Neutrophil (primary cell): ENCODE measurements around the gene PPIL6.
A peak's percentile ranks its signal among the peaks of the same experiment; 100 is the strongest.

Source experiments
- H3K27ac ChIP-seq: fragments of 200-600 bp; sonication (generic); 2 replicates; pipeline ENCODE4 v1.5.1; 2016; ENCODE audit warnings: mild to moderate bottlenecking, moderate library complexity
- H3K27me3 ChIP-seq: fragments of 200-600 bp; sonication (generic); 2 replicates; pipeline ENCODE4 v1.6.0; 2016; ENCODE audit warnings: mild to moderate bottlenecking
- H3K36me3 ChIP-seq: fragments of 200-600 bp; sonication (generic); 2 replicates; pipeline ENCODE4 v1.5.1; 2017
- H3K4me1 ChIP-seq, 2 experiments: fragments of 200-600 bp in 1 of 2; sonication (generic) in 1 of 2; 1 replicate in 1 of 2; 2 replicates in 1 of 2; pipeline versions ENCODE4 v1.5.1 to v1.6.1; 2013 to 2016; ENCODE audit warnings: low read depth in 1 of 2, low read length in 1 of 2, mild to moderate bottlenecking in 1 of 2, moderate library complexity in 1 of 2; ENCODE audit not compliant: control insufficient read depth in 1 of 2, insufficient read depth in 1 of 2
- H3K4me3 ChIP-seq, 2 experiments: fragments of 200-600 bp in 1 of 2; sonication (generic) in 1 of 2; 1 replicate in 1 of 2; 2 replicates in 1 of 2; pipeline ENCODE4 v1.5.1; 2013 to 2016; ENCODE audit warnings: low read depth in 1 of 2, low read length in 1 of 2, mild to moderate bottlenecking in 1 of 2, moderate library complexity in 1 of 2
- H3K9me3 ChIP-seq: fragments of 200-600 bp; sonication (generic); 2 replicates; pipeline ENCODE4 v1.5.1; 2016
- TF ChIP-seq, protein P1 (sequence below): fragments of 200-600 bp; sonication (generic); IDR thresholded peaks from 2 replicates; pipeline ENCODE4 v1.5.1; 2016; ENCODE audit warnings: antibody characterized with exemption

Gene PPIL6

DNA sequence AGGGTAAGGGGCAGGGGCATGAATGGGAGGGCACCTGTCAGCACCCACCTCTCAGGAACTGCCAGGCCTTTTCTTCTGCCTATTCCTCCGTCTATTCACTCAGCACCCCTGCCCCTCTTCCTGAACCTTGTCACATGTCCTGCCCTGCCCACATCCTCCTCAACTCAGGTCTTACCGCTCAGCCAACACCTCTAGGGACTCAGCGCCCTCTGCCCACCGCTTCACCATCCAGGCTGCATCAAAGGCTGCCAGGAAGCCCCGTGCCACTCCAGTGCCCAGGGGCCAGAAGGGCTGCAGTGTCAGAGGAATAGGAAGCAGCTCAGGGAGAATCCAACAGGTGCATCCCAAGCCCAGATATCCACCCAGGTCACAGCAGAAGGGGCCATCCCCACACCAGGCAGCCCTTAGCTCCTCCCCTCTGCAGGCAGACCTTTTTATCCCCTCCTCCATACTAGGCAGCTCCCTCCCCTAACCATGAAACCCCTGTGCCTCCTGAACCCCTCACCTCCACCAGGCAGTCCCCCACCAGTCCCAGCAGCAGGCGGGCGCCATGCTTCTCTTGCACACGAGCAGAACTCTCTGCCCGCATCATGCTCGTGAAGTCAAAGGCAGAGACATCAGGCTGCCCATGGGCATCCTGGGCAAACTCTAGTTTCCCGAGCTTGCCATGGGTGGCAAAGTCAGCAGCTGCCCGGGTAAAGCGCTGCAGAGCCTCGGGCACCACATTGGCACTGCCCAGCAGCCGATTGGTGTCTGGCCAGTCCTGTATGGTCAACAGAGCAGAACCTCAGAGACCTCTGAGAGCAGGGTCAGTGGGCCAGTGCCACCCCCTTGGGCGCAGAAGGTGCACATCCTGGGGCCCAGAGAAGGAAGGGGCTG lies 9.6 kb upstream of the PPIL6 start:
- Histone ChIP-seq H3K27me3 (no peaks in the 10 kb centered on the region), H3K9me3 (no peaks in the 10 kb centered on the region), H3K36me3 (peaks cover 88% of the 10 kb centered on the region), H3K27ac (peak overlapping the region; percentile 20), H3K4me1 (peaks cover 48 to 49% of the 10 kb centered on the region in 2 experiments), H3K4me3 (no peak overlapping the region)
- TF ChIP-seq, protein P1, sequence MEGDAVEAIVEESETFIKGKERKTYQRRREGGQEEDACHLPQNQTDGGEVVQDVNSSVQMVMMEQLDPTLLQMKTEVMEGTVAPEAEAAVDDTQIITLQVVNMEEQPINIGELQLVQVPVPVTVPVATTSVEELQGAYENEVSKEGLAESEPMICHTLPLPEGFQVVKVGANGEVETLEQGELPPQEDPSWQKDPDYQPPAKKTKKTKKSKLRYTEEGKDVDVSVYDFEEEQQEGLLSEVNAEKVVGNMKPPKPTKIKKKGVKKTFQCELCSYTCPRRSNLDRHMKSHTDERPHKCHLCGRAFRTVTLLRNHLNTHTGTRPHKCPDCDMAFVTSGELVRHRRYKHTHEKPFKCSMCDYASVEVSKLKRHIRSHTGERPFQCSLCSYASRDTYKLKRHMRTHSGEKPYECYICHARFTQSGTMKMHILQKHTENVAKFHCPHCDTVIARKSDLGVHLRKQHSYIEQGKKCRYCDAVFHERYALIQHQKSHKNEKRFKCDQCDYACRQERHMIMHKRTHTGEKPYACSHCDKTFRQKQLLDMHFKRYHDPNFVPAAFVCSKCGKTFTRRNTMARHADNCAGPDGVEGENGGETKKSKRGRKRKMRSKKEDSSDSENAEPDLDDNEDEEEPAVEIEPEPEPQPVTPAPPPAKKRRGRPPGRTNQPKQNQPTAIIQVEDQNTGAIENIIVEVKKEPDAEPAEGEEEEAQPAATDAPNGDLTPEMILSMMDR = no peak

DNA sequence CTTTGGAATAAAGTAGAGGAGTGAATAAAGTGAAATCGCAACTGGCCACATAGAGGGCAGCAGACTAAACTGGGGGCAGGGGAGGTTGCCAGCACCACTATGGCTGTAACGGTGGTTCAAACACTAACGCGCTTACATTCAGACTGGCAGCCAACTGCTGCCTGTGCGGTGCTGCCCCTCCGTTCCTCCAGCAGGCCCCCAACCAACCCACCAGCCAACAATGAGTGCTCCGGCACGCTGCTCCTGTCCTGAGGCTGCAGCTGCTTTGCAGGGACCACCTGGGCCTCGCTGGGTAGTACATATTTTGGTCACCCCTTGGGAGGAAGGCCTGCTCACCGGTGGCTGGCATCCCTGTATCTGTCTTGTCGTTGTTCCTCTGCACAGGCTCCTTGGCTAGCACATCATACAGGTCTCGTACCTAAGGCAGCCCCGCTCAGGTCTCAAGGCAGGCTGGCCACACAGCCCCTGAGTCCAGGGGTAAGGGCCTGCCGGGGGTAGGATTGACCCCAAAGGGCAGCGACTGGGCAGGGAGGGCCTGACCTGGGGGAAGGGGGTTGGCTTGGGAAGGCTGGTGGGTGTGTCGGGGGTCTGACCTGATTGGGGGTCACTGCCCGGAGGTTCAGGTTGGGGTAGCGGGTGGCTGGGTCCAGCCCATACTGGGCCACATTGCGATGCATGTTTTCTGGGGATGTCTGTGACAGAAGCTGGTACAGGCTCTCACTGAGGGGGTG lies 8.8 kb upstream of the PPIL6 start:
- H3K36me3 ChIP-seq = peaks cover 96% of the 10 kb centered on the region
- TF ChIP-seq, protein P1 = no peak
- peak overlapping the region; percentile 43 for H3K27ac ChIP-seq
- no peak overlapping the region for H3K4me3 ChIP-seq
- peaks cover 42 to 43% of the 10 kb centered on the region in 2 experiments for H3K4me1 ChIP-seq
- no peaks in the 10 kb centered on the region for H3K27me3 ChIP-seq
- no peaks in the 10 kb centered on the region for H3K9me3 ChIP-seq

DNA sequence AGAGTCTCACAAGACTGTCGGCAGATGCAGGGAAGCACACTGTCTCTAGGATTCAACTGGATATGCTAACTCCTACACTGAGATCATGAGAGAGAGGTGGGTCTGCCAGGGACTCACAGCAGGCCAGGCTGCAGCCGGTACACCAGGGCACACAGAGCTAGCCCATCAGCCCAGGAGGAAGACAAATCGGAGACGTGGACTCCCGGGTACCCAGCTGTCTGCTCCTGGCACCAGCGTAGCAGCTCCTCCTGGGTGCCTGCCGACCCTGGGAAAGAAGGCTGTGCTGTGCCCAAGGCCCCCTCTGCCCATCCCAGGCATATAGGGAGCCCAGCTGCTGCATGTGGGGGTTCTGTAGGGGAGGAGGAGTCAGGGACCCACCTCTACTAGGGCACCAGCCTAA lies 8.2 kb upstream of the PPIL6 start:
- H3K4me1 ChIP-seq = peaks cover 36 to 37% of the 10 kb centered on the region in 2 experiments
- peaks cover 99% of the 10 kb centered on the region for H3K36me3 ChIP-seq
- H3K4me3 ChIP-seq = no peak overlapping the region
- TF ChIP-seq, protein P1 = no peak
- no peaks in the 10 kb centered on the region for H3K27me3 ChIP-seq
- H3K27ac ChIP-seq = peak overlapping the region; percentile 43
- H3K9me3 ChIP-seq = no peaks in the 10 kb centered on the region

DNA sequence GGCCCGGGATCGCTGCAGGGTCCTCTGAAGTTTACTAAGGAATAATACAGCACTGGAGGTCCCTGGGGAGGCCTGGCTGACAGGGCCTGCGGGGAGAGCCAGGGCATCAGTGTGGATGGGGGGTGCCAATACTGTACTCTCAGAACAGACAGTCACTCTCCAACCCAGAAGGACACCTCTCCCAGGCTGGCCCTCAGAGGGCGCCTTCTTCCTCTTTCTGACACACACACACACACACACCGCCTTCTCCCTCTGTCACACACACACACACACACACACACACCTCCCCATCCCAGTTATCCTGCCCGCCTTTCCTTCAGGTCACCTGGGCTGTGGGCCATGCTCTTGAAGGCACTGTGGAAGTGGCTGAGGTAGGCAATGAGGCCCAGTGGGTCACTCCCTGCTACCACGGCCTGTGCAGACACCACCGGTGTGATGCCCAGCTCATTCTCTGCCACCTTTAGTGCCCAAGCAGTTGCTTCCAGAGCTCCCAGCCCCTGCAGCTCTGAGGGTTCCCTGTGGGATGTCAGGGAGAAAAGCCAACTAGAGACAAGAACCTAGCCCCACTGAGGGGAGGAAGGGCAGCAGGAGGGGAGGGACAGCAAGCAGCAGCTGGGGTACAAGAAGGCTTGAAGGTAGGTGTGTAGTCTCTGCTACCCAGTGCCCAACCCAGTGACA lies 7.6 kb upstream of the PPIL6 start:
- peaks cover 30 to 31% of the 10 kb centered on the region in 2 experiments for H3K4me1 ChIP-seq
- peak overlapping the region; percentile 43 for H3K27ac ChIP-seq
- peaks cover 99% of the 10 kb centered on the region for H3K36me3 ChIP-seq
- no peaks in the 10 kb centered on the region for H3K9me3 ChIP-seq
- H3K27me3 ChIP-seq = no peaks in the 10 kb centered on the region
- no peak overlapping the region for H3K4me3 ChIP-seq
- TF ChIP-seq, protein P1 = no peak

DNA sequence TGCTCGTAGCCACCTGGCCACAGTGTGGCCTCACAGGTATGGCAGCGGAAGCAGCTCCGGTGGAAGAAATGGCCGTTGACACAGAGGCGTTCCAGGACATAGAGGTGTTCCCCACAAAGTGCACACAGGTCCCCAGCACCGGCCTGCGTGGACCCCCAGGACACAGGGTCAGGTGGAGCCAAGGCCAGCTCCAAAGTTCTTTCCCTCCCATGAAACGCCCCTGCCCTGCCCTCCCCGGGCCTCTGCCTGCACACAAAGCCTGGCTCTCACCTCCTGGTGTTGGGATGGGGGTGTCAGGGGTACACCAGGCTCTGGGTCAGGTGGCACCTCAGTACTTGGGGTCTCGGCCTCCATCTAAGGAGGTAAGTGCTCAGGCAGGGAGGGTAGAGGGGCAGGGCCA lies 6.7 kb upstream of the PPIL6 start:
- Histone ChIP-seq H3K4me3 (no peak overlapping the region), H3K9me3 (no peaks in the 10 kb centered on the region), H3K27ac (peak overlapping the region; percentile 18), H3K4me1 (peaks cover 24 to 29% of the 10 kb centered on the region in 2 experiments), H3K27me3 (no peaks in the 10 kb centered on the region), H3K36me3 (peaks cover 98% of the 10 kb centered on the region)
- TF ChIP-seq, protein P1 = no peak
